ENCODE results near the gene TRMT10A. TPM values are rescaled to one million over a fixed set of nuclear protein-coding genes. Genes with fewer than 3 reads are reported as not detected.

TRMT10A gene
- polyA plus RNA-seq, 1 donor from 2014 or later, result 10.5 TPM

- Histone ChIP-seq H3K27me3 (ENCODE audit: insufficient read depth, low read depth, low read length) (no peaks in the 10 kb centered on the region), H3K9me2 (ENCODE audit: insufficient read depth, low read length) (no peaks in the 10 kb centered on the region), H3K36me3 (ENCODE audit: insufficient read depth, low read length) (no peaks in the 10 kb centered on the region), H3K79me2 (replicated peaks; ENCODE audit: insufficient read depth, low read length) (no peaks in the 10 kb centered on the region), H4K20me1 (ENCODE audit: insufficient read depth) (no peaks in the 10 kb centered on the region), H3K9me3 (ENCODE audit: low read length) (no peaks in the 10 kb centered on the region), H2AFZ (ENCODE audit: low read depth, low read length) (no peak overlapping the region), H3K9ac (ENCODE audit: low read length) (no peak overlapping the region), H3K4me3 (ENCODE audit: low read length) (no peak overlapping the region), H3K27ac (ENCODE audit: low read length) (no peak overlapping the region), H3F3A (ENCODE audit: insufficient read depth, low read length, poor library complexity, severe bottlenecking) (no peaks in the 10 kb centered on the region), H3K4me2 (ENCODE audit: low read length) (no peak overlapping the region)
- no peak for TF ChIP-seq POLR2AphosphoS5 (IDR thresholded peaks at IDR 0.05)
- TF ChIP-seq CTCF (IDR thresholded peaks at IDR 0.05; ENCODE audit: poor library complexity, severe bottlenecking), result no peak
- TF ChIP-seq EZH2 (IDR thresholded peaks at IDR 0.05; ENCODE audit: borderline replicate concordance, insufficient read depth, low read length, poor library complexity, severe bottlenecking), result no peak
Observed at GRCh38 chr4:99540277-99540939, 23.4 kb downstream of the TRMT10A start.

GRCh38 chr4:99537674-99538073 is 26.2 kb downstream of the TRMT10A start:
- Histone ChIP-seq H3K9ac (ENCODE audit: low read length) (no peak overlapping the region), H3K27ac (ENCODE audit: low read length) (no peak overlapping the region), H3K27me3 (ENCODE audit: insufficient read depth, low read depth, low read length) (no peaks in the 10 kb centered on the region), H3K79me2 (replicated peaks; ENCODE audit: insufficient read depth, low read length) (no peaks in the 10 kb centered on the region), H3K36me3 (ENCODE audit: insufficient read depth, low read length) (no peaks in the 10 kb centered on the region), H4K20me1 (ENCODE audit: insufficient read depth) (no peaks in the 10 kb centered on the region), H3K9me2 (ENCODE audit: insufficient read depth, low read length) (no peaks in the 10 kb centered on the region), H3K9me3 (ENCODE audit: low read length) (no peaks in the 10 kb centered on the region), H3F3A (ENCODE audit: insufficient read depth, low read length, poor library complexity, severe bottlenecking) (no peaks in the 10 kb centered on the region), H3K4me2 (ENCODE audit: low read length) (no peak overlapping the region), H3K4me3 (ENCODE audit: low read length) (no peak overlapping the region), H2AFZ (ENCODE audit: low read depth, low read length) (no peak overlapping the region)
- TF ChIP-seq SMC3 (conservative IDR thresholded peaks at IDR 0.05; ENCODE audit: poor library complexity) (no peak), EP300 (conservative IDR thresholded peaks at IDR 0.05; ENCODE audit: poor library complexity, severe bottlenecking) (no peak), RAD21 (conservative IDR thresholded peaks at IDR 0.05) (no peak), POLR2AphosphoS5 (IDR thresholded peaks at IDR 0.05) (no peak), TAF1 (IDR thresholded peaks at IDR 0.05; ENCODE audit: low read depth) (no peak), CTCF (IDR thresholded peaks at IDR 0.05; ENCODE audit: poor library complexity, severe bottlenecking) (no peak), REST (IDR thresholded peaks at IDR 0.05; ENCODE audit: borderline replicate concordance) (no peak), EZH2 (IDR thresholded peaks at IDR 0.05; ENCODE audit: borderline replicate concordance, insufficient read depth, low read length, poor library complexity, severe bottlenecking) (no peak), MXI1 (conservative IDR thresholded peaks at IDR 0.05; ENCODE audit: poor library complexity, severe bottlenecking) (no peak)

Data from neural cell (in vitro differentiated cells).